GM12891 (cell line): ENCODE results near the gene COL8A2.

ENCODE experiments used
- PAX5 ChIP-seq: IDR thresholded peaks from 2 replicates; pipeline ENCODE4 v1.6.1; 2011; ENCODE audit warnings: low read length, moderate library complexity, mild to moderate bottlenecking; ENCODE audit not compliant: insufficient read depth, severe bottlenecking
- POLR2A ChIP-seq: IDR thresholded peaks from 2 replicates; pipeline ENCODE4 v1.6.1; 2011; ENCODE audit warnings: low read depth, low read length, control low read depth
- POLR2AphosphoS5 ChIP-seq: IDR thresholded peaks from 2 replicates; pipeline ENCODE4 v1.6.1; 2011; ENCODE audit warnings: low read depth, low read length, control low read depth
- POU2F2 ChIP-seq: IDR thresholded peaks from 2 replicates; pipeline ENCODE4 v1.6.1; 2011; ENCODE audit warnings: low read depth, mild to moderate bottlenecking, control low read depth, low read length, moderate library complexity
- TAF1 ChIP-seq: IDR thresholded peaks from 2 replicates; pipeline ENCODE4 v1.6.1; 2011; ENCODE audit warnings: low read depth, low read length, control low read depth

GRCh38 chr1:36134031-36134430 is 9.0 kb upstream of the COL8A2 start:
- TF ChIP-seq POLR2AphosphoS5 (no peak), POLR2A (no peak), TAF1 (no peak), PAX5 (no peak), POU2F2 (no peak)
